ENCODE data around the gene PPFIA2. TPM values are rescaled to one million over a fixed set of nuclear protein-coding genes. Genes with fewer than 3 reads are reported as not detected.

Gene PPFIA2
- polyA plus RNA-seq, 1 donor (not counting 4 experiments of a cell fraction or from before 2014, with no cell fraction given): not detected

GRCh38 chr12:81284137-81284536, 475.0 kb downstream of the PPFIA2 start:
- no peaks in the 10 kb centered on the region for H3K4me1 ChIP-seq (ENCODE audit: control insufficient read depth, extremely low read depth, insufficient read depth, low read length)
- dilution Hi-C loops (cut with MboI; ENCODE audit: extremely low pct_ligation_motif_present, low sequenced_read_pairs): no loop called here
- no peak for TF ChIP-seq CTCF (optimal IDR thresholded peaks at IDR 0.05 in 1 of 3, IDR thresholded peaks at IDR 0.05 in 1 of 3, conservative IDR thresholded peaks at IDR 0.05 in 1 of 3; ENCODE audit: extremely low read depth in 1 of 3, insufficient read depth in 2 of 3, low read length in 3 of 3)
- no peak for TF ChIP-seq EZH2 (IDR thresholded peaks at IDR 0.05; ENCODE audit: low read length)
- no peak overlapping the region for H3K4me3 ChIP-seq (ENCODE audit: control insufficient read depth in 2 of 3, extremely low read depth in 1 of 3, insufficient read depth in 2 of 3, low read depth in 1 of 3, low read length in 3 of 3)
- H4K20me1 ChIP-seq (ENCODE audit: control insufficient read depth, extremely low read depth, insufficient read depth, low read length): no peaks in the 10 kb centered on the region
- H3K36me3 ChIP-seq (ENCODE audit: control insufficient read depth in 2 of 2, extremely low read depth in 1 of 2, insufficient read depth in 2 of 2, low read length in 2 of 2): no peaks in the 10 kb centered on the region
- no peaks in the 10 kb centered on the region for H3K9me1 ChIP-seq (ENCODE audit: control insufficient read depth, extremely low read depth, insufficient read depth, low read length)
- no peaks in the 10 kb centered on the region for H3K27me3 ChIP-seq (ENCODE audit: control insufficient read depth, extremely low read depth, insufficient read depth, low read length)
- no peaks in the 10 kb centered on the region for H3K9me3 ChIP-seq (ENCODE audit: control insufficient read depth, low read depth, low read length)
- H3K4me2 ChIP-seq (ENCODE audit: control insufficient read depth, extremely low read depth, insufficient read depth, low read depth, low read length): no peak overlapping the region
- FAIRE-seq (no peak), DNase-seq (ENCODE audit: low read depth, low spot score) (no peak)
- H3K9ac ChIP-seq (ENCODE audit: control insufficient read depth, extremely low read depth, insufficient read depth, low read length): no peak overlapping the region
- no peaks in the 10 kb centered on the region for H3K79me2 ChIP-seq (ENCODE audit: control insufficient read depth, insufficient read depth, low read length)
- H2AFZ ChIP-seq (ENCODE audit: control insufficient read depth, low read length): no peak overlapping the region
- no peak overlapping the region for H3K27ac ChIP-seq (ENCODE audit: control insufficient read depth, insufficient read depth, low read length)

- TF ChIP-seq EZH2 (IDR thresholded peaks at IDR 0.05; ENCODE audit: low read length) (no peak), CTCF (optimal IDR thresholded peaks at IDR 0.05 in 1 of 3, IDR thresholded peaks at IDR 0.05 in 1 of 3, conservative IDR thresholded peaks at IDR 0.05 in 1 of 3; ENCODE audit: extremely low read depth in 1 of 3, insufficient read depth in 2 of 3, low read length in 3 of 3) (no peak)
- no peak for FAIRE-seq
Observed at GRCh38 chr12:81274637-81275529, 484.3 kb downstream of the PPFIA2 start.

More at GRCh38 chr12:81274637-81275529, 484.3 kb downstream of the PPFIA2 start:
- H4K20me1 ChIP-seq (ENCODE audit: control insufficient read depth, extremely low read depth, insufficient read depth, low read length): no peaks in the 10 kb centered on the region
- H3K4me1 ChIP-seq (ENCODE audit: control insufficient read depth, extremely low read depth, insufficient read depth, low read length): no peaks in the 10 kb centered on the region
- no peak overlapping the region for H3K27ac ChIP-seq (ENCODE audit: control insufficient read depth, insufficient read depth, low read length)
- no peak for DNase-seq (ENCODE audit: low read depth, low spot score)
- no peaks in the 10 kb centered on the region for H3K9me1 ChIP-seq (ENCODE audit: control insufficient read depth, extremely low read depth, insufficient read depth, low read length)
- H3K36me3 ChIP-seq (ENCODE audit: control insufficient read depth in 2 of 2, extremely low read depth in 1 of 2, insufficient read depth in 2 of 2, low read length in 2 of 2): no peaks in the 10 kb centered on the region
- H3K27me3 ChIP-seq (ENCODE audit: control insufficient read depth, extremely low read depth, insufficient read depth, low read length): no peaks in the 10 kb centered on the region
- no peaks in the 10 kb centered on the region for H3K9me3 ChIP-seq (ENCODE audit: control insufficient read depth, low read depth, low read length)
- H3K9ac ChIP-seq (ENCODE audit: control insufficient read depth, extremely low read depth, insufficient read depth, low read length): no peak overlapping the region
- no peaks in the 10 kb centered on the region for H3K79me2 ChIP-seq (ENCODE audit: control insufficient read depth, insufficient read depth, low read length)
- no peak overlapping the region for H3K4me2 ChIP-seq (ENCODE audit: control insufficient read depth, extremely low read depth, insufficient read depth, low read depth, low read length)
- dilution Hi-C loops (cut with MboI; ENCODE audit: extremely low pct_ligation_motif_present, low sequenced_read_pairs): no loop called here
- H2AFZ ChIP-seq (ENCODE audit: control insufficient read depth, low read length): no peak overlapping the region
- no peak overlapping the region for H3K4me3 ChIP-seq (ENCODE audit: control insufficient read depth in 2 of 3, extremely low read depth in 1 of 3, insufficient read depth in 2 of 3, low read depth in 1 of 3, low read length in 3 of 3)
